Ascending aorta (tissue), 2 donors: ENCODE measurements around the gene NDFIP2. TPM values are rescaled to one million over a fixed set of nuclear protein-coding genes. Genes with fewer than 3 reads are reported as not detected.

Experiments used
- DNase-seq, 2 donors: peaks; one replicate each; pipeline ENCODE4 v3.0.0-alpha.2; 2019; ENCODE audit warnings: low spot score in 2 of 2
- H3K27ac ChIP-seq, 2 donors: fragments of 200-600 bp; sonication (generic); one replicate each; pipeline ENCODE4 v1.5.1; 2016 to 2017; ENCODE audit warnings: mild to moderate bottlenecking in 1 of 2
- H3K27me3 ChIP-seq: fragments of 200-600 bp; sonication (generic); one replicate; pipeline ENCODE4 v1.5.1; 2017
- H3K36me3 ChIP-seq, 2 donors: fragments of 200-600 bp; sonication (generic); one replicate each; pipeline ENCODE4 v1.5.1; 2016
- H3K4me1 ChIP-seq, 2 donors: fragments of 200-600 bp; sonication (generic); one replicate each; pipeline ENCODE4 v1.5.1; 2016 to 2017; ENCODE audit warnings: mild to moderate bottlenecking in 1 of 2
- H3K4me3 ChIP-seq, 2 donors: fragments of 200-600 bp; sonication (generic); one replicate each; pipeline ENCODE4 v1.5.1; 2016 to 2017; ENCODE audit warnings: mild to moderate bottlenecking in 1 of 2
- H3K9me3 ChIP-seq, 2 donors: fragments of 200-600 bp; sonication (generic); one replicate each; pipeline ENCODE4 v1.5.1; 2016
- intact Hi-C: fragments of 100-400 bp; cut with DNase I; formaldehyde crosslinking; loops from one replicate; pipeline ENCODE4 v1.15.1; 2023
- total RNA-seq: library from RNA; depleted of rRNA; stranded (reverse); fragments of >200 nt; gene quantifications from one replicate; pipeline ENCODE4 v1.1.0, GENCODE V29; 2016
- TF ChIP-seq, protein P1 (sequence below), 3 experiments: fragments of 200-600 bp in 2 of 3; fragments of 450-650 bp in 1 of 3; sonication (generic) in 2 of 3; IDR thresholded peaks; one replicate each; pipeline ENCODE4 v1.5.1; 2016 to 2019; ENCODE audit warnings: antibody characterized with exemption in 3 of 3, mild to moderate bottlenecking in 1 of 3, moderate library complexity in 1 of 3

Gene NDFIP2
- total RNA-seq, 1 donor from 2014 or later: 16.6 TPM

DNA sequence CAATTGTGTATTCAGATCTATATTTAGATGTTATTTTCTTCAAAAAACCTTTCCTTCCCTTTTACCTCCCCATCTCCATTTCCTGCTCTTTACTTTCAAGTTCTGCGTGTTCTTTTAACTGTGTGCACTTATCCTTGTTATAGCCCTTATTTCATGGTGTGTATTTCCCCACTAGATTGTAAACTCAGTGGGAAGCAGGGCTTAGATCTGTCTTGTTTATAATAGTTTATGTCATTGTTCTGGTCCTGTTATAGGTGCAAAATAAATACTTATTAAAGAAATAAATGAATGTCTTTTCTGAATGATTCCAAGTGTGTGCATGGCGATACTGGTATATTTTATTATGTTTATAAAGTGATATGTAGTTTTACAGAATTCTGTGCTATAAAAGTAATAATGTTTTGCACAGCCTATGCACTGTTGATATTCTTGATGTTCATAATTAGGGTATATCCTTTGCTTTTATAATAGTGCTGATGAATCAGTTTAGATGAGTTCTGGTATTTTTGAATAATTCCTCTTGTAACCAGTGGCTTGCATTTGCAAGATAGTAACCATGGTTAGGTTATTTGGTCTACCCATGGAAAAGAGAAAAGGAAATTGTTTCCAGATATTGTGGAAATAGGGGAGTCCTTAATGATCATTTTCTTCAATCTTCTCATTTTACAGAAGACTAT is 12.1 kb downstream of the NDFIP2 start:
- intact Hi-C loops: no loop called here
- Histone ChIP-seq H3K36me3 (no peaks in the 10 kb centered on the region), H3K27ac (no peak overlapping the region), H3K4me1 (no peaks in the 10 kb centered on the region), H3K27me3 (no peaks in the 10 kb centered on the region), H3K9me3 (no peaks in the 10 kb centered on the region), H3K4me3 (no peak overlapping the region)
- TF ChIP-seq, protein P1, sequence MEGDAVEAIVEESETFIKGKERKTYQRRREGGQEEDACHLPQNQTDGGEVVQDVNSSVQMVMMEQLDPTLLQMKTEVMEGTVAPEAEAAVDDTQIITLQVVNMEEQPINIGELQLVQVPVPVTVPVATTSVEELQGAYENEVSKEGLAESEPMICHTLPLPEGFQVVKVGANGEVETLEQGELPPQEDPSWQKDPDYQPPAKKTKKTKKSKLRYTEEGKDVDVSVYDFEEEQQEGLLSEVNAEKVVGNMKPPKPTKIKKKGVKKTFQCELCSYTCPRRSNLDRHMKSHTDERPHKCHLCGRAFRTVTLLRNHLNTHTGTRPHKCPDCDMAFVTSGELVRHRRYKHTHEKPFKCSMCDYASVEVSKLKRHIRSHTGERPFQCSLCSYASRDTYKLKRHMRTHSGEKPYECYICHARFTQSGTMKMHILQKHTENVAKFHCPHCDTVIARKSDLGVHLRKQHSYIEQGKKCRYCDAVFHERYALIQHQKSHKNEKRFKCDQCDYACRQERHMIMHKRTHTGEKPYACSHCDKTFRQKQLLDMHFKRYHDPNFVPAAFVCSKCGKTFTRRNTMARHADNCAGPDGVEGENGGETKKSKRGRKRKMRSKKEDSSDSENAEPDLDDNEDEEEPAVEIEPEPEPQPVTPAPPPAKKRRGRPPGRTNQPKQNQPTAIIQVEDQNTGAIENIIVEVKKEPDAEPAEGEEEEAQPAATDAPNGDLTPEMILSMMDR (IDR thresholded peaks at IDR 0.05): no peak
- DNase-seq: no peak

DNA sequence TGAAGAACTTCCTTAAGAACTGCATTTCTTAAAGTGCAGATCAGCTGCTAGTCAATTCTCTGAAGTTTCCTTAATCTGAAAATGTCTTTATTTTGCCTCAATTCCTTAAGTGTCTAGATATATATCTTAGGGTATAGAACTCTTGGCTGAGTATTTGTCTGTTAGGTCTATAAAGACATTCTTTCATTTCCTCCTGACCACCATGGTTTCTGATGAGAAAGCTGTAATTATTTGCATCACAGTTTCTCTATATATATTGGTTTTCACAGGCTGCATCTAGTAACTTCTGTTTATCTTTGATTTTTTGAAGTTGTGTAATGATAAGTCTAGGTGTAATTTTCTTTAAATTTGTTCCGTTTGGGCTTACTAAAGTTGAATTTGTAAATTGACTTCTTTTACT is 15.2 kb downstream of the NDFIP2 start:
- no peaks in the 10 kb centered on the region for H3K4me1 ChIP-seq
- TF ChIP-seq, protein P1 (IDR thresholded peaks at IDR 0.05): no peak
- intact Hi-C loops: no loop called here
- no peaks in the 10 kb centered on the region for H3K9me3 ChIP-seq
- no peaks in the 10 kb centered on the region for H3K27me3 ChIP-seq
- H3K4me3 ChIP-seq: no peak overlapping the region
- no peaks in the 10 kb centered on the region for H3K36me3 ChIP-seq
- no peak overlapping the region for H3K27ac ChIP-seq
- DNase-seq: no peak

DNA sequence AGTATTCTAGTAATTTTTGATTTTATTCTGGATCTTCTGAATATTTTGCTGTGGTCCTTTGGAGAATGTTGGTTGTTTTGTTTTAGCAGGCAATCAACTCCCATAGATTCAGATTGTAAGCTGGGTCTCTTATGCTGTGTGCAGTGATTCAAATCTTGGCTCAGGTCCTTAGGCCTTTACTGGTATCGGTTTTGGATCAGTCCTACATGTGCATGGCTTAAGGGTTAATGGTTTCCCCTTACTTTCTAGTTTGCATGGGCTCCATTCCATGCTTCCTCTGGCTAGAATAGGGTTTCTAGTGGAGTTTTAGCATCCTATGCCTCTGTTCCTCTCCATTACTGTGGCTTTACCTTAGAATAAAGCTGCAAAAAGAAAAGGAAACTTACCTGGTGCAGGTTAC is 16.1 kb downstream of the NDFIP2 start:
- TF ChIP-seq, protein P1 (IDR thresholded peaks at IDR 0.05): no peak
- no peaks in the 10 kb centered on the region for H3K9me3 ChIP-seq
- intact Hi-C loops: no loop called here
- no peak for DNase-seq
- no peak overlapping the region for H3K27ac ChIP-seq
- H3K27me3 ChIP-seq: no peaks in the 10 kb centered on the region
- no peak overlapping the region for H3K4me3 ChIP-seq
- H3K4me1 ChIP-seq: no peaks in the 10 kb centered on the region
- no peaks in the 10 kb centered on the region for H3K36me3 ChIP-seq

DNA sequence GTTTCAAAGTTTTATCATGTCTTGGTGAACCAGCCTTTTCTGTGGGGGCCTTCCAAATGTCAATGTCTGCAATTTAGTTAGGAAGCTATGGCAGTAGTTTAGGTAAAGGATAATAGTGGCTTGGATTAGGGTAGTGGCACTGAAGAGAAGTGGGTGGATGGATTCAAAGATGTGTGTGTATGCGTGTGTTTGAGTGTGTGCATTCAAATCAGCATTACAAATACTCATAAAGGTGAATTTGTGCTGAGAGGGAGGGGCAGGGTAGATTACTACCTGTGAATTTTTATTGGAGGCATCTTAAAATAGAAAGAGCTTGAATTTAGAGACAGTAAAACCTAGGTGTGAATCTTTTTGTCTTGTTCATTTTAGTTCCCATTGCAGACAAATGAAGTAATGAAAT is 16.9 kb downstream of the NDFIP2 start:
- DNase-seq: no peak
- no peaks in the 10 kb centered on the region for H3K9me3 ChIP-seq
- H3K4me1 ChIP-seq: no peaks in the 10 kb centered on the region
- no peaks in the 10 kb centered on the region for H3K36me3 ChIP-seq
- no peak overlapping the region for H3K27ac ChIP-seq
- TF ChIP-seq, protein P1 (IDR thresholded peaks at IDR 0.05): no peak
- intact Hi-C loops: no loop called here
- H3K4me3 ChIP-seq: no peak overlapping the region
- H3K27me3 ChIP-seq: no peaks in the 10 kb centered on the region

DNA sequence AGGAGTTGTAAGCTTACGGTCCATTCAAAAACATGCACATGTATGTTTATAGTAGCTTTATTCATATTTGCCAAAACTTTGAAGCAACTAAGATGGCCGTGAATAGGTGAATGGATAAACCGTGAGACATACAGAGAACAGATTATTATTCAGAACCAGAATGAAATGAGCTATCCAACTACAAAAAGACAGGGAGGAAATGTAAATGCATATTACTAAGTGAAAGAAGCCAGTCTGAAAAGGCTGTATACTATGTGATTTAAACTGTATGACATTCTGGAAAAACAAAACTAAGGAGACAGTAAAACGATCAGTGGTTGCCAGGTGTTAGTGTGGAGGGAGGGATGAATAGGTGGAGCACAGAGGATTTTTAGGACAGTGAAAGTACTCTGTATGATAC is 19.9 kb downstream of the NDFIP2 start:
- no peaks in the 10 kb centered on the region for H3K4me1 ChIP-seq
- intact Hi-C loops: no loop called here
- H3K4me3 ChIP-seq: no peak overlapping the region
- H3K27me3 ChIP-seq: no peaks in the 10 kb centered on the region
- H3K36me3 ChIP-seq: no peaks in the 10 kb centered on the region
- TF ChIP-seq, protein P1 (IDR thresholded peaks at IDR 0.05): no peak
- H3K27ac ChIP-seq: no peak overlapping the region
- DNase-seq: no peak
- no peaks in the 10 kb centered on the region for H3K9me3 ChIP-seq
